HCT116 (cell line): ENCODE data around the gene MMP17. TPM values are rescaled to one million over a fixed set of nuclear protein-coding genes. Genes with fewer than 3 reads are reported as not detected.

Experiments used
- ATAC-seq: fragments of 200-7000 bp; cut with Tn5 transposase; 2 replicates; pipeline ENCODE4 v1.9.1; 2020; ENCODE audit warnings: mild to moderate bottlenecking, moderate library complexity
- BruUV-seq: library from RNA; stranded (reverse); fragments of 400-500 nt; replicated peaks from 2 replicates; lab custom pipeline; 2021; lab: Mats Ljungman, UMichigan
- CTCF ChIA-PET: fragments of 300-600 bp; sonication (Branson Sonifier 250); formaldehyde crosslinking; loops from one replicate; lab custom pipeline; 2021; ENCODE audit warnings: antibody characterized with exemption; lab: Charles Lee
- POLR2A ChIA-PET: fragments of 300-600, 350-600 bp; sonication (Branson Sonifier 250); formaldehyde crosslinking; loops from one replicate; lab custom pipeline; 2021; ENCODE audit warnings: antibody characterized with exemption; lab: Charles Lee
- RAD21 ChIA-PET, 2 experiments: fragments of 300-600 bp; sonication (Branson Sonifier 250); formaldehyde crosslinking; loops; one replicate each; lab custom pipeline; 2023; ENCODE audit warnings: low total read pairs in 2 of 2; ENCODE audit not compliant: uncharacterized antibody in 2 of 2, unreplicated experiment in 2 of 2, low non-redundant PET in 1 of 2; lab: Charles Lee
- DNase-seq: peaks from one replicate; pipeline ENCODE4 v3.0.0-alpha.2; 2010; ENCODE audit warnings: low read depth, low spot score
- H2AFZ ChIP-seq: fragments of 200-600 bp; shearing (Covaris generic), sonication (generic); 2 replicates; pipeline ENCODE4 v1.6.1; 2017; ENCODE audit warnings: low read depth, mixed run types, mixed read lengths, antibody characterized with exemption, low read length; ENCODE audit not compliant: poor library complexity, severe bottlenecking
- H3K27ac ChIP-seq: 2 replicates; pipeline ENCODE4 v1.5.1; 2012; ENCODE audit warnings: low read depth, low read length
- H3K27me3 ChIP-seq: fragments of 200-600 bp; sonication (generic); 2 replicates; pipeline ENCODE4 v1.6.1; 2016; ENCODE audit warnings: mixed run types, low read length, mixed read lengths; ENCODE audit not compliant: insufficient read depth
- H3K36me3 ChIP-seq, 2 experiments: fragments of 200-500 bp in 1 of 2; fragments of 200-600 bp in 1 of 2; sonication (Bioruptor generic) in 1 of 2; sonication (generic) in 1 of 2; 2 replicates each; pipeline versions ENCODE4 v1.5.1 to v1.6.1; 2014 to 2016; ENCODE audit warnings: low read length in 2 of 2, inconsistent platforms in 1 of 2, mixed read lengths in 1 of 2, mixed run types in 1 of 2; ENCODE audit not compliant: insufficient read depth in 2 of 2, control insufficient read depth in 1 of 2
- H3K4me1 ChIP-seq, 2 experiments: fragments of 200-600 bp in 1 of 2; sonication (generic) in 1 of 2; 2 replicates each; pipeline versions ENCODE4 v1.5.1 to v1.6.1; 2012 to 2017; ENCODE audit warnings: low read length in 2 of 2, inconsistent platforms in 1 of 2, mild to moderate bottlenecking in 1 of 2, mixed read lengths in 1 of 2, mixed run types in 1 of 2, moderate library complexity in 1 of 2; ENCODE audit not compliant: insufficient read depth in 2 of 2, control insufficient read depth in 1 of 2
- H3K4me2 ChIP-seq: fragments of 200-600 bp; sonication (generic); 2 replicates; pipeline ENCODE4 v1.6.1; 2017; ENCODE audit warnings: mixed run types, low read length, mixed read lengths
- H3K4me3 ChIP-seq, 2 experiments: fragments of 200-600 bp in 1 of 2; sonication (generic) in 1 of 2; replicated peaks in 1 of 2; 2 replicates each; pipeline ENCODE4 v1.5.1; 2011 to 2016; ENCODE audit warnings: low read length in 2 of 2, control low read depth in 1 of 2, low read depth in 1 of 2, mild to moderate bottlenecking in 1 of 2, mixed read lengths in 1 of 2, mixed run types in 1 of 2
- H3K79me2 ChIP-seq: fragments of 200-600 bp; sonication (generic); 2 replicates; pipeline ENCODE4 v1.6.1; 2017; ENCODE audit warnings: mild to moderate bottlenecking, mixed run types, low read length, moderate library complexity, mixed read lengths; ENCODE audit not compliant: insufficient read depth
- H3K9ac ChIP-seq: fragments of 200-600 bp; sonication (generic); 2 replicates; pipeline ENCODE4 v1.6.1; 2016; ENCODE audit warnings: low read length, mixed read lengths
- H3K9me2 ChIP-seq: fragments of 200-600 bp; sonication (generic), shearing (Covaris generic); 2 replicates; pipeline ENCODE4 v1.6.1; 2017; ENCODE audit warnings: mixed run types, mild to moderate bottlenecking, moderate library complexity; ENCODE audit not compliant: insufficient read depth
- H3K9me3 ChIP-seq, 2 experiments: fragments of 200-500 bp in 1 of 2; fragments of 200-600 bp in 1 of 2; sonication (Bioruptor generic) in 1 of 2; sonication (generic) in 1 of 2; 2 replicates each; pipeline ENCODE4 v1.6.1; 2014 to 2017; ENCODE audit warnings: low read length in 2 of 2, mixed read lengths in 2 of 2, inconsistent platforms in 1 of 2, low read depth in 1 of 2, mild to moderate bottlenecking in 1 of 2, mixed run types in 1 of 2, moderate library complexity in 1 of 2; ENCODE audit not compliant: control insufficient read depth in 1 of 2, insufficient read depth in 1 of 2
- H4K20me1 ChIP-seq: fragments of 200-600 bp; sonication (generic), shearing (Covaris generic); 2 replicates; pipeline ENCODE4 v1.6.1; 2017; ENCODE audit warnings: mixed run types, mild to moderate bottlenecking, moderate library complexity; ENCODE audit not compliant: insufficient read depth
- intact Hi-C: fragments of 100-400 bp; cut with micrococcal nuclease; formaldehyde crosslinking; loops from 2 replicates; pipeline ENCODE4 v1.10.0; 2022
- total RNA-seq: library from RNA; stranded (reverse); gene quantifications from one replicate; pipeline ENCODE4 v1.2.1, GENCODE V29; 2021; ENCODE audit not compliant: unreplicated experiment
- TF ChIP-seq, protein P1 (sequence below), 3 experiments: fragments of 200-600 bp in 1 of 3; sonication (generic) in 1 of 3; IDR thresholded peaks in 2 of 3; conservative IDR thresholded peaks in 1 of 3; 2 replicates each; pipeline ENCODE4 v1.5.1; 2012 to 2017; ENCODE audit warnings: low read depth in 2 of 3, low read length in 2 of 3, antibody characterized with exemption in 1 of 3, borderline replicate concordance in 1 of 3, control low read depth in 1 of 3, mild to moderate bottlenecking in 1 of 3, mixed read lengths in 1 of 3, mixed run types in 1 of 3, moderate library complexity in 1 of 3; ENCODE audit not compliant: insufficient read depth in 1 of 3

The MMP17 gene
- total RNA-seq, 1 experiment from 2014 or later = 14.3 TPM

DNA sequence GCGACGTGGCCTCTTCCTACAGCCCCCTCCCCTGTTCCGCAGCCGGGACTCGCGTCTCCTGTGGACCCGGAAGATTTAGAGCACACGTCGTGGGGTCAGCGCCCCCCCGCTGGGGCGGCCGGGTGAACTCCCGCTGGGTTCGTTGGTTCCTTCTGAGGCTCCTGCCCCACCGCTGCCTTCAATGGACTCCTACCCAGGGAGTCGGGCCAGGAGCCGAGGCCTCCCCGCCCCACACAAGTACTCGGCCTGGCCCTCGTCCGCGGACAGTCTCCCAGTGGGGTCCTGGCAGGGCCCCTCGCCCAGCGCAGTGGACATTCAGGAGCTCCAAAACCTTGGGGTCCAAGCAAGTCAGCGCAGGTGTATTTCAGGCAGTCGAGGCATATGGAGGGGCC, 1.2 kb downstream of the MMP17 start:
- BruUV-seq = no TSS peak
- Histone ChIP-seq H3K79me2 (peaks cover 5% of the 10 kb centered on the region; the same call in 1 of the 2 replicates), H3K9me3 (no peaks in the 10 kb centered on the region), H3K9me2 (no peaks in the 10 kb centered on the region), H3K4me1 (peaks cover 12 to 20% of the 10 kb centered on the region in 2 experiments; a peak in 3 of 4 replicates), H3K4me2 (peak overlapping the region; percentile 99), H3K36me3 (no peaks in the 10 kb centered on the region)
- ATAC-seq = no peak
- intact Hi-C loops = loop anchor here (2.0 to 5.0 kb wide), 3 partner anchors 725 to 1067 kb away; no protein-coding TSS in a partner anchor
- TF ChIP-seq, protein P1, sequence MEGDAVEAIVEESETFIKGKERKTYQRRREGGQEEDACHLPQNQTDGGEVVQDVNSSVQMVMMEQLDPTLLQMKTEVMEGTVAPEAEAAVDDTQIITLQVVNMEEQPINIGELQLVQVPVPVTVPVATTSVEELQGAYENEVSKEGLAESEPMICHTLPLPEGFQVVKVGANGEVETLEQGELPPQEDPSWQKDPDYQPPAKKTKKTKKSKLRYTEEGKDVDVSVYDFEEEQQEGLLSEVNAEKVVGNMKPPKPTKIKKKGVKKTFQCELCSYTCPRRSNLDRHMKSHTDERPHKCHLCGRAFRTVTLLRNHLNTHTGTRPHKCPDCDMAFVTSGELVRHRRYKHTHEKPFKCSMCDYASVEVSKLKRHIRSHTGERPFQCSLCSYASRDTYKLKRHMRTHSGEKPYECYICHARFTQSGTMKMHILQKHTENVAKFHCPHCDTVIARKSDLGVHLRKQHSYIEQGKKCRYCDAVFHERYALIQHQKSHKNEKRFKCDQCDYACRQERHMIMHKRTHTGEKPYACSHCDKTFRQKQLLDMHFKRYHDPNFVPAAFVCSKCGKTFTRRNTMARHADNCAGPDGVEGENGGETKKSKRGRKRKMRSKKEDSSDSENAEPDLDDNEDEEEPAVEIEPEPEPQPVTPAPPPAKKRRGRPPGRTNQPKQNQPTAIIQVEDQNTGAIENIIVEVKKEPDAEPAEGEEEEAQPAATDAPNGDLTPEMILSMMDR (IDR thresholded peaks at IDR 0.05 in 2 of 3, conservative IDR thresholded peaks at IDR 0.05 in 1 of 3; ENCODE audit: borderline replicate concordance in 1 of 3, insufficient read depth in 1 of 3, low read depth in 2 of 3, low read length in 2 of 3) = no peak
- TF ChIP-seq, all 23 proteins: peak for 0
- H3K9ac ChIP-seq = peak overlapping the region; percentile 73
- no peak overlapping the region for H2AFZ ChIP-seq
- peak overlapping the region; percentile 34; the same call in 1 of the 2 replicates for H3K27ac ChIP-seq
- H3K27me3 ChIP-seq = no peaks in the 10 kb centered on the region
- peak overlapping the region; percentile 70 to 79 for H3K4me3 ChIP-seq
- ChIA-PET CTCF (no interaction called here), POLR2A (no interaction called here), RAD21 (no interaction called here)
- no peaks in the 10 kb centered on the region for H4K20me1 ChIP-seq
- no peak for DNase-seq

DNA sequence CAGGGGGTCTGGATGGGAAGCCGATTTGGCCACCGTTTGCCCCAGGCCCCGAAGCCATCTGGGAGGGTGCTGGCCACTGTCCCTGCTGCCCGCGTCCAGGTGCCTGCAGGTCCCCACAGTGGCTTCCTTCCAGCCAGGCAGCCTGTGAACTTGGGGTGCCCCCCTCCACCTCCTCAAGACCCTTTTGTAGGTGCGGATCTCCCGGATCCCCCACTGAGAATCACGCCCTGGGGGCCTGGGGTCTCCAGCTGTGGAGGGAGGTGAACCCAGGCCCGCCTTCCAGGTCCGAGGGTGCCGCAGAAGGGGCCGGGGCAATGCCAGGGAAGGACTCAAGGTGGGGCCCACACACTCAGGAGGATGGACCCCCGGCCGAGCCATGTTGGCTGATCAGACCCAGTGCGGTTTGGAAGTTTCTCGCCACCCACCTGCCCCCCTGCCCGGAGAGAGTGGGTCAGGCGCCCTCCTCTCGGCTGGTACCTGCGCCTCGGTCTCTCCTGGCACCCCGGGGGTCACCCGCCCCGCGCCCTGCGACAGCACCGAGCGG, 1.7 kb downstream of the MMP17 start:
- Histone ChIP-seq H3K4me3 (peak overlapping the region; percentile 70 to 79), H4K20me1 (no peaks in the 10 kb centered on the region), H3K4me1 (peaks cover 12 to 22% of the 10 kb centered on the region in 2 experiments; a peak in 3 of 4 replicates), H3K79me2 (peaks cover 5% of the 10 kb centered on the region; the same call in 1 of the 2 replicates), H3K9me2 (no peaks in the 10 kb centered on the region), H3K4me2 (peak overlapping the region; percentile 99), H3K9me3 (no peaks in the 10 kb centered on the region), H3K27me3 (no peaks in the 10 kb centered on the region), H3K36me3 (no peaks in the 10 kb centered on the region), H3K9ac (peak overlapping the region; percentile 73), H3K27ac (peak overlapping the region; percentile 37; the same call in 1 of the 2 replicates), H2AFZ (no peak overlapping the region)
- ChIA-PET RAD21 (interaction anchor here in 1 of 2 experiments (0.6 to 1.0 kb wide), 2 partner anchors 269 to 375 kb away, joined by 3 to 5 read pairs; no protein-coding TSS in a partner anchor), POLR2A (interaction anchor here (1.3 kb wide), 1 partner anchor 98 kb away, joined by 3 read pairs; no protein-coding TSS in a partner anchor), CTCF (interaction anchor here (1.0 to 1.2 kb wide), 4 partner anchors 375 to 725 kb away, joined by 3 to 17 read pairs (median 3); no protein-coding TSS in a partner anchor)
- intact Hi-C loops = loop anchor here (1.0 to 5.0 kb wide), 5 partner anchors 222 to 1068 kb away; no protein-coding TSS in a partner anchor
- BruUV-seq = no TSS peak
- no peak; the same call in none of the 2 replicates for ATAC-seq
- no peak for DNase-seq
- TF ChIP-seq, protein P1 (IDR thresholded peaks at IDR 0.05 in 2 of 3, conservative IDR thresholded peaks at IDR 0.05 in 1 of 3; ENCODE audit: borderline replicate concordance in 1 of 3, insufficient read depth in 1 of 3, low read depth in 2 of 3, low read length in 2 of 3) = no peak
